Right lung (tissue), 5 donors: ENCODE measurements around the gene CSNK1A1. TPM values are rescaled to one million over a fixed set of nuclear protein-coding genes. Genes with fewer than 3 reads are reported as not detected.

Source experiments
- polyA plus RNA-seq, 5 donors: library from polyadenylated mRNA; unstranded; fragments of 120-200 nt; gene quantifications; one replicate each; pipeline versions ENCODE4 v1.2.1 to v1.2.3, GENCODE V29; 2013; ENCODE audit warnings: inconsistent platforms in 1 of 5, low replicate concordance in 1 of 5; ENCODE audit not compliant: insufficient read length in 5 of 5, insufficient read depth in 1 of 5

Gene CSNK1A1
- polyA plus RNA-seq, 5 donors, result 155 to 224 (median 206) TPM

Other genes starting within 250 kb of the CSNK1A1 start
- gene GRPEL2, start 205.9 kb downstream of the CSNK1A1 start, polyA plus RNA-seq, result 10 to 100 TPM; 14.8 to 30.8 (median 24.5) TPM
- 10 to 100 TPM; 14.8 to 16.7 (median 15.0) TPM for gene PCYOX1L, start 193.4 kb downstream of the CSNK1A1 start, polyA plus RNA-seq
- gene IL17B, start 172.1 kb downstream of the CSNK1A1 start, polyA plus RNA-seq, result 10 to 100 TPM in 1 of 5 donors, 1 to 10 TPM in 2, under 1 TPM in 2; 0.62 to 20.7 (median 1.1) TPM
- gene ARHGEF37, start 30.1 kb upstream of the CSNK1A1 start, polyA plus RNA-seq, result 1 to 10 TPM; 4.2 to 6.2 (median 5.2) TPM
- 1 to 10 TPM; 1.6 to 2.1 (median 2.0) TPM for gene PPARGC1B, start 178.9 kb upstream of the CSNK1A1 start, polyA plus RNA-seq